Stimulated activated CD4-positive, alpha-beta T cell treated with anti-CD3 and anti-CD28 coated beads, Interleukin-15, amount 100 ng/mL, for 1 hour (primary cell): ENCODE data around the gene MED12L.

Experiments used
- DNase-seq, 2 donors: peaks; one replicate each; pipeline ENCODE4 v3.0.0-alpha.2; 2020; ENCODE audit warnings: low read depth in 1 of 2, low spot score in 1 of 2

Gene MED12L

DNA sequence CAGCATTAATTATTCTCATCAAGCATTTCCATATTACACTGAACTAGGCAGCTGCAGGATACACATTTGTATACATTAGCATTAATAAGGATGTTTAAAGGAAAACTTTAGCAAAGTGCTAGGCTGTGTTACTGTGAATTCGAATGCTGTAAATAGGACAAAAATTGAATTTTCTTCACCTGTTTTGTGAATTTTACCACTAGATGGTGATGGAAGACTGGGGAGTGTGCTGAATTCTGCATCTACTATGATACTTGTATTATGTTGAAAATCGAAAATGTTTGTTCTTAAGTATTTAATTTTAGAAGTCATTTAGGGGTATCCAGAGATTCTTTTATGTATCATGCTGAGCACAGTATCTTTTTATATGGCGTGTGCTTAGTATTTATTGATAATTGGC lies 205.2 kb downstream of the MED12L start:
- no peak for DNase-seq

DNA sequence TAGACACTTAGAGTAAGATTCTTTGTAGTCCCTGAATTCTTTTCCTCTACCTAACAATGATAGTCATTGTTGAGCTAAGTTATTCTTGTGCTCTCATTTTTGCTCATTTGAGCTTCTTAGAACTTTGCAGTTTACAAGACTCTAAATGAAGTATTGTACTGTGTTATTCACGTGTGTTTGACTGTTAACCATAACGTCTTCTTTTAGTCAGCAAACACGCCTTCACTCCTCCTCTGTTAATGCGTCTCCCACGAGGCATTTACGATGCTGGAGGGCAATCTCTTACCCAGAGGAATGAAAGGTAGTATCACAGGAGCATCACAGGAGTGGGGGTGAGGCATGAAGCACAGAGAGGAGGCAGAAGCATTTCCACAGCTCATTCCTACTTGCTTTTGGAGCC lies 207.7 kb downstream of the MED12L start:
- DNase-seq, result no peak

DNA sequence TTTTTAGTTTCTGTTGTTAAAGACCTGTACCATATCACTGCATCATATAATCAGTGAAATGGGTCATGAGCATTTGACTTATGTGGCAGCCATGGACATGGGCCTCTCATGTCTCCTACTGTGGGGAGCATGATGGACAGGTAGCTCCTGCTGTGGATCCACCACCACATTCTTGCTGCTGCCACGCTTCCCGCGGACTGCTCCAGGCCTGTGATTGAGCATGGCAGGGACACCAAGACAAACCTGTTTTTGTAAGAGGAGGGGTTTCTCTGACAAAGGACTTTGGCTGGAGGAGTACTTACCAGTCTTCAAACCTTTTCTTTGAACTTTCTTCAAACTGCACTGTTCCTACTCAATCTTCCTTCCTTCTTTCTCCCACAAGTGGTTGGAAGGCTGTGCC lies 210.8 kb downstream of the MED12L start:
- DNase-seq, result no peak

DNA sequence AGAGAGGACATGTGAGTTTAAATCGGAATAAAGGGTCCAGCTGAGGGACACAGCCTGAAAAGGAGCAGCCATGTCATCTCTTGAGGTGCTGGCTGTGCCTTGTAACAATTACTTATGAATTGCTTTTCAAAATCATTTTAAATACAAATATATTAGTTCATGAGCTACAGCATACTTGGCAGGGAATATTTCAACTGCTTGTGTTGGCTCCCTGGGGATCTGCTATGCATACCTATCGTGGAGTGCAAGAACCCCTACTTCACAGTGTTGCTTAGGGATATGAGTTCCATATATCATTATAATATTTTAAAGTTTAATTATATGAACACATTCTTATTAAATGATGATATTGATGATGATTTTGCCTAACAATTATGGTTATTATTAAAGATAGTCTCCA lies 212.0 kb downstream of the MED12L start:
- DNase-seq, result no peak

DNA sequence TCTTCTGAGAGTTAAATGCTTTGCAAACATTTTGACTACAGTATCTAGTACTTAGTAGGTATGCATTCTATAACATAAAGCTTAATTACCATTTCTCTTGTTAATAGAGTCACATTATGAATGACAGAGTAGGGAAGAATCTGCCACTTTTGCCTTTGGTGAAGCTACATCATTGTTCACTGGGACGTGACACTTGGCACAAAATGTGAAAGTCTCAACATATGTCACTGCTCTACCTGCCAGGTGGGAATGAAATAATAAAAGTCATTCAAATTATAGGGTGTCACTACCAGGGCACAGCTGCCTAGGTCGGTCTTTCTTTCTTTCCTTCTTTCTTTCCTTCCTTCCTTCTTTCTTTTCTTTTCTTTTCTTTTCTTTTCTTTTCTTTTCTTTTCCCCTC lies 213.5 kb downstream of the MED12L start:
- no peak for DNase-seq

DNA sequence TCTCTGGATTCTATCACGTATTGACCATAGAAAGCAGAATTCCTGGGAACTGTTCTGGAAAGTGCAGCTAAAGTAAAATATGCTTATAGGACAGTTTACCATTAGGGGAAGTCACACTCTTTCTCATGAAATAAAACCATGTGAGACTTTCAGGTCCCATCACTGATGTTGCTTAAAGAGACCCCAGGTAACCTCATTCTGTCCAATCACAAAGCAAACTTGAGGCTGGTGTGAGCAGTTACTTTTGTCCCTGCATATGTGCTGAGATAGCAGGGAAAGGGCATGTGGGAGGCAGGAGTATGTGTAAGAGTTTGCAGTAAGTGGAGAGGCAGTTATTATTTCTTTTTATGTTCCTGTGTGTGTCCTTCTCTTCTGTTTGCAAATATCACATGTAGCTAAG lies 215.1 kb downstream of the MED12L start:
- DNase-seq, result no peak

DNA sequence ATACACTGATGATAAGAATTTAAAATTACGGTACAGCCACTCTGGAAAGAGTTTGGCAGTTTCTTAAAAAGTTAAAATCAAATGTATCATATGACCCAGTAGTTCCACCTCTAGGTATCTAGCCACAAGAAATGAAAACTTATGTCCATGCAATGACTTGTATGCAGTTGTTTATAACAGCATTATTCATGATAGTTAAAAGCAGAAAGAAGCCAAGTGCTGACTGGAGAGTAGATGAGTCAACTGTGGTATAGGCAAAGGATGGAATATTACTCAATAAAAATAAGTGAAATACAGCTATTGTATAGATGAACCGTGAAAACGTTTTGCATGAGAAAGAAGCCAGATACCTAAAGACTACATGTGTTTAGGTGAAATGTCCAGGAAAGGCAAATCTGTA lies 216.3 kb downstream of the MED12L start:
- no peak for DNase-seq

DNA sequence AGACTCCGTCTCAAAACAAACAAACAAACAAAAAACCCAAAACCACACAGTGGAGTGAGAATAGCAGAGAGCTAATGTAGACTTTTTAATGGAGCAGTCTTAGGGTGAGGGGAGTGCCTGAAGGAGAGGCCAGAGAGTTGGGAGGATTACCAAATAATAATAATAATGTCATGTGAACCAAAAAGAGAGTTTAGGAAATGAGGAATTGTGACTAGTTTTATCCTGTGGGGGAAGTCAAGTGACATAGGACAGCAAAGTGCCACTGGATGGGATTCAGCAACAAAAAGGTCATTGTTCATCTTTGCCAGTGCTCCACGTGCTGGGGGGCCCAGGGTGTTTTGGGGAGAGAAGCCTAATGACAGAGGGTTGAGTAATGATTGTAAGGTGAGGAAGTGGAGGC lies 218.3 kb downstream of the MED12L start:
- DNase-seq, result no peak

DNA sequence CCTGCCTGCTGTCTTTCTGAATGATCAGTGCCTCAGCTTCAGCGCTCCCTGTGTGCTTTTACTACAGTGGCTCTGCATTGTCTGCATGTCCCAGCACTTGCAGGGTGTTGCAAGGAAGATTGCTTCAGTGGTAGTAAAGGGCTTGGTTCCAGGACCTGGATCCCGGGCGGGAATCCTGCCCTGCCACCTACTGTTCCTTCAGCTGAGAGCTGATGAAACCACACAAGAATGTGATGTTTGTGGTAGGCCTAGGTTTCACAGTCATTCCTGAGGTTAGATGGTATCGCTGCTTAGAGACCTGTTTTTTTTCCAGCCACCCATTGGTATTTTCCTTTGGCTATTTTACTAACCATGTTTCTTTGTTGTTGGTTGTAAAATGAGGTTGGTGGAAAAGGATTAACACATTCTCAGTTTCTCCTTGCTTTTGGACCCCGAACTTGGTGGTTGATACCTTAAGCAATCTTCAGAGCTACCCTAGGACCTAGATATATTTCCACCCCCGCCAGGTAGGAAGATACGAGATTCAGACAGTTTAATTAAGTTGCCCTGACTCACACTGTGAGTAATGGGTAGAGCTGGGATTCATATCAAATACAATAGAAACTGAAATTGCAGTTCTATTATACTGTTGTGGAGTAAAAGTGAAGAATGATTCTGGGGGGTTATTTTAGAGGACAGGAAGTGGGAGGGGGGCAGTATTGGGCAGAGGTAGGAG lies 219.8 kb downstream of the MED12L start:
- DNase-seq, result no peak

DNA sequence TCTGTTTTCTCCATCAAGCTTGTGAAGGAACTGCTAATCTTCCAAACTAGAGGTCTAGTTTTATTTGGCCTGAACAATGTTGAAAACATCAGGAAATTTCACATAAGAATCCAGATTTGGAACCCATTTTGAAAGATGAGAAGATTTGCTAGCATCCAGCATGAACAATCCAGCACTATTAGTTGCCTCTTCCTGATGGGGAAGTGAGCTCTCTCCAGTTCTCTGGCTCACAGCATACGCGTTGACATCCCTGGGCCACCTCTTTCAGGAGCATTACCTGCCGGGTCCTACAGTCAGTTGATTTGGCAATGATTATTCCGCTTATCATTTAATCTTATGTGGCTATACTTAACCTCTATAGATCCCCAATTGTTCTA lies 220.3 kb downstream of the MED12L start:
- DNase-seq, result no peak

DNA sequence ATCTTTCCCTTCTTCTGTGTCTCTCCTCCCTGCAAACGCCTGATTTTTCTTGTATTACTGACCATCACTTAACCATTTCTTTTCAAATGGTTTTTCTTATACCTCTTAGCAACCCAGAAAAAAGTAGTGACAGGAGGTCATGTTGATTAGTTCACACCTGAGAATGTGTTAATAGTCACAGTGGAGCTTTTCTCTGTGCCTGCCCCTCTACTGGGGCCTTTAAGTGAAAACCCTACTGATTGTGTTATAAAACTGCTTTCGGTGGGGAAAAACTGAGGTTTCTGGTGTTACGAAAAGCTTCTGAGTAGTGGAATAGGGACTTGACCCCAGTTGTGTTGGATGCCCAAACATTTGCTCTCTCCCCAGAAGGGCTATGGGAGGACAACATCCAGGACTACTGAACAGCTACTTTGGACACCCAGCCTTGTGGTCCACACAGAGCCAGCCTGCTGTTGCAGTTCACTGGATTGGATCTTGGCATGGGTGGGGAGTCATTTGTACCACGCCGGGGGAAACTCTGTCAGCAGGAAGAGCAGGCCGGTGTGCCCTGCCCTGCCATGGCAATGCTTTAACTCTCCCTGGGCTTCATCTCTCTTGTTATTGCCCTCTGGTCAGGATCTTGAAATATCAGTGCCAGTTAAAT lies 220.8 kb downstream of the MED12L start:
- no peak for DNase-seq

DNA sequence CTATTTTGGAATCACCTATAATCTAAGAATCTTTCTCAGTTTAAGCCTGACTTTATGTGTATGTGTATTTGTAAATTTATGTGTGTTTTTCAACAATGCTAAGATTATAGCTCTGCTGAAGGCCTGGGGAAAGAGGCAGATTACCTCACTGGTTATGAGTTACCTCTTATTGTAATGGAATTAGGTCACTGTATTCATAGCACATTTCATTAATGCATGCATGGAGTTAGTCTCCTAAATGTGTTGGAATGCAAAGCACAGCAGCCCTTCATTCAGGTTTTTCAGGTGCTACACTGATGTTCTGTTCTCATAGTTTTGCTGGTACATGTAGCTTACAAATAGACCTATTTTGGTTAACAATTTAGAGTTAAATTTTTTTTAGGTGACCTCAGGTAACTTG lies 221.7 kb downstream of the MED12L start:
- DNase-seq, result no peak

DNA sequence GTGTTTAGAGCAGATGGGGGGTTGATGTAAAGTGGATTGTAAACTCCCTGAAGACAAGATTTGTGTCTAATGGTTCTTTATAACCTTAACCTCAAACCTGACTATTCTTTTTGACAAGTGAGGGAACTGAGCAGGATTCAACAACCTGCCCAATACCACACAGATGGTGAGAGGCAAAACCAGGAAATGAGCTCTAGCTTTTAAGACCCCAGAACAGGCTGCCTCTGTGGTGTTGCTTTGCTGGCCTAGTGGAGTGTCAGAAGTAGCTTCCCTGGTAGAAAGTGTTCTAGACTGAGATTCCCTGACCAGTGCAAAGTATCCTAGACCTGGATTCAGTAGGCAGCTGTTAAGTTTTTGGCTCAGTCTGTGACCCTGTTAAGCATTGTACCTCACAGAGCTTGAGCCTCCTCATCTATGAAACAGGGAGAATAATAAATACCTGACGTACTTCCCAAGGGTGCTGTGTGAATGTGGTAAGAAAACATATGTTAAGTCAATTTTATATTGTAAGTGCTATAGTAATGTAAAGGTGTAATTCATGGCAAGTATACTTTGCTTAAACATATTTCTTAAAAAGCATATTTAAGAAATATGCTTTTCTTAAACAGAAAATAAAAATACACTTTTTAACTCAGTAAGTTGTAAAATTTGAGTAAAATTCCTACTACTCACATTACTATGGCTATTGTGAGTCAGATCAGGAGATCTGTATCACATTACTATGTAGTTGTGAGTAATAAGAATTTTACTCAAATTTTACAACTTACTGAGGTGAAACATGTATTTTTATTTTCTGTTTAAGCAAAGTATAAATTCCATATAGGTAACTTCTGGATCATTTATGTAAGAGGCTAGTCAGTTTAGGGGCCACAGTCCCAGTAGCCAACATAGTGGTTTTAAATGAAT lies 222.4 kb downstream of the MED12L start:
- DNase-seq, result no peak

DNA sequence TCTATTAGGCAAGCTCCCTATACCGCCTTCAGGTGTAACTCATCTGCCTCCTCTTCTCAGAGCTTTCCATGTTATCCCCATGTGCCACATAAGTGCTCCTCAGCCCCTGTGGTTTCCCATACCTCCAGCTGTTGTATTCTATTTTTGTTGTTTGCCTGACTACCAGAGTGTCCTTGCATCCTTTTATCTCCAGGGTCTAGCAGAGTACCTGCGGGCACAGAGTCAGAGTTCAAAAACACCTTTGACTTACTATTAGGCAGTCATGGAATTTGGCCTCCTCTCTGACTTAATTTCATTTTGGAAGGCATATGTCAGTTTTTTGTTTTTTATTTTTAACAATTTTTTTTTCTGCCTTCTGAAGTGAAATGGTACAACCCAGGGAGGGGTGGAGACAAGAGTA lies 224.1 kb downstream of the MED12L start:
- DNase-seq, result no peak

DNA sequence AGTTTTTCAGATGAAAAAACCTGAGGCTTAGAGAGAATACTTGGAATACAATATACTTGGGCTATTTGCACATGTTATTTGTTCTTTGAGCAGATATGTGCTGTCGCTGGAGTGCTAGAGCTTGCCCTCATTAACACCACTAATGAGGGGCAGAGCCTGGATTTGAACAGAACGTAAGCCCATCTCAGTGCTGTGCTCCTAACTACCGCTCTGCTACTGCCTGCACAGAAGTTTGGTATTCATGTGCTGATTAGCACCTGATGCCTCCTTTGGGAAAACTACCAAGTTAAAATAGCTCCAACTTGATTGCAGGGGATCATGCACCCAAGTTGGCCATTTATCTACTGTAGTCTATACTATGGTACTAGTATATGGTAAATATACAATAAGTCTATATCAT lies 227.5 kb downstream of the MED12L start:
- no peak for DNase-seq

DNA sequence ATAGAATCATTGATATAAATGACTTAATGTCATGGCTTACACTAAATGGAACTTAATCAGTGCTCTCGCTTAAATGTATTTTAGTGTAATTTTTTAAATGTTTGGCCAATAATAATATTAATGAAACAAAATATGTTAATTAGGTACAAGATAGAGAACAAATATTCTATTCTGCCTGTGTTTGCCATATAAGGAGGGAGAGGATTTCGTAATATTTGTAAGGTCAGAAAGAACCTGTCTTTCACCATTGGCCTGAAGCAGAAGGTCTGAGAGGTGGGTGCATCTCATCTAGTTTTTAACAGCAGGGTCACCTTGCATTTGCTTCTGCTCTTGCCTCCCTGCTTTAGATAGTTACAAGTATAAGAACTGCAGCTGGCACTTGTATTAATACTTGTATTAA lies 228.7 kb downstream of the MED12L start:
- DNase-seq, result no peak

DNA sequence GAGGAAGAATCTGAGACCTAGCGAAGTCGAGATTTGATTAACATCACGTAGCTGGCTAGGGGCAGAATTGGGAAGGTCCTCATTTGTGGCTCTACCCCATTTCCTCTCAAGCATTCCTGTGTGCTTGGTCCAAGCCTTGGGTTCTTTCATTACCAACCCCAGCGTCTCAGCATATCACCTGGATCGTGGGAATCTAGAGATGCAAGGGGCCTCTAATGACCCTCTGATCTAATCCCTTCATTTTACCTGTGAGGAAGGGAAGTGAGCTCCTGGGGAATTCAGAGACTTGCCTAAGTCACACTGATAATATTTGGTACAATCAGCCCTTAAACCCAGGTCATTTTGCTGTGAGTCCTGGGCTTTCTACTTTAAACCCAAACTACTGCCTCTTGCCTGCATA lies 229.1 kb downstream of the MED12L start:
- DNase-seq, result no peak

DNA sequence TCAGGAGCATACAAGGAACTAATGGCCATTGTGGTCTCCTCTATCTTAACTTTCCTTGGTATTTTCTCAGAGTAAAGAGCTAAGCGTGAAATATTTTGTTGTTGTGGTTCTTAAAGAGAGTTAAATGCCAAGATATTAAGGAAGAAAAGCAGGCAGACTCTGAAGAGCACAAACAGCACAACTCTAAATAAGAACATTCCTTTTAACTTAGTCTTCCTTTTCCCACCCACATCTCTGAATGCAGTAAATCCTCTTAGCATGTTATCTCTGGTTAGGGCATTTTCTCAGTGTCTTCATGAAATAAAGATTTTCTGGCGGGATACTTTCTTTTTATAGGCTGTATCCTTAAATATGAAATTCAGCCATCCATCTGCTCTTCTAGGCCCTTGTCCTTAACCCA lies 229.7 kb downstream of the MED12L start:
- no peak for DNase-seq

DNA sequence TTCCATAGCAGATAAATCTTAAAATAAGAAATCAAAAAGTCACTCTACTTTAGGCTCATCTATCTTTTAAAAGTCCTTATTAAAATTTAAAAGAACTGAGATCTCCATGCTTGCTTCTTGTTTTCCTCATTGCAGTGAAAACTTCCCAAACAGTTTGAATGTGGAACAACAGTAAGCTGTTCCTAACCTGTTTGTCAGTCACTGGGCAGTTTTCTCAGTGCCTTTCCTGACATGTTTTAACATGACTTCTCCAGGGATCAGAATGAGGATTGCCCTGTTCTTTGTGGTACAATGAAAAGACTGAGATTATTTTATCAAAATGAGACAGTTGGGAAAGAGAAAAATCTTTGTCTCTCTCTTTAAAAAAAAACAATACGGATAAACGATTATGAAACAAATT lies 230.4 kb downstream of the MED12L start:
- DNase-seq, result no peak

DNA sequence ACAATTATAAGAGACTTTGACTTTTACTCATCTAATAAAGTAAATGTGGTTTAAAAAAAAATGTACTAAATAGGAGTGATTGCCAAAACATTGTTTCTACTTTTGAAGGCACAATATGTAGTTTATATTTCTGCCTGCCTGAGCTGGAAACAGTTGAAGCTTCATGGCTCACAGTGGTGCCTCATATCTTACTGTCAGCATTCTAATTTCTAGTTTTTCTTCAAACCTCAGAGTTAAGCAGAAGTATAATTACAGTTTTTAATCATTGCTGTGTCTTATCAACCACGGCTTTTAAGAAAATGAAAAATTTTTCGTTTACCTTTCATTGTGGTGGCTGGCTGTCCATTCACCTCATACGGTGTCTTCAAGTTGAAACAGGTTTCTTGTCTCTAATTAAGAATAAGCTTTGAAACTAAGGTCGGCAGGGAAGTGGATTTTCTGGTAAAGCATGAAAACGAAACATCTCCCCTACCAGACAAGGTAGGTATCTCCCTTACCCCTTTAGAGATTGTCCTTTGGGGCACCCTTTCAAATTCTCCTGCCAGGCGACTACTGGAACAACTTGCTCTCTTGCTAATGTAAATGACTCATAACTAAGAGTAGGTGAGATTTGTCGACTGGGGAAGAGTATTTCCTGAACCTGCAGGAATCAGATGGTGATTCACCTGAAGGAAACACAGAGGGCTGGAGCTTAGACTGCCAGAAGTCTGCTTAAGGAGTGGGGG lies 231.0 kb downstream of the MED12L start, which contains the start of gene GPR87:
Gene GPR87 (minus strand): TSS at position 554 of the 725 bp plus-strand sequence. CDS start 16,720 bp downstream, outside the sequence.
- DNase-seq, result no peak

DNA sequence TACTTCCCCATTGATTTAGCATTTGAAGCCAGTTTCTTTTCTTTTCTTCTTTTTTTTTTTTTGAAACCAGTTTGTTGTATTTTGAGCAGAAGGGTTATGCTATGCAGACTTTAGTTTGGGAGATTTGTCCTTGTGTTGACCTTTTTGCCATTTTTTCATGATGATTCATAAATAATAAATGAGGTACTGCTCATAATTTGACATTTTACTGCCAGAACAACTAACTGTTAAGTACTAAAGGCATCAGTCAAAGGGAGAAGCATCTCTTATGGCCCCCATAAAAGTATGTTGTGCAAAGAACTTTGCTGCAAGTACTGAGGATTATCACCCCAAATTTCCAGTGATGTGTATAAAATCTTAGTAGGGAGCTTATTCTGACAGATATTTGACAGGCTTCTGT lies 232.8 kb downstream of the MED12L start:
- no peak for DNase-seq
